ENCODE results near the gene SPPL2C.

Gene SPPL2C

DNA sequence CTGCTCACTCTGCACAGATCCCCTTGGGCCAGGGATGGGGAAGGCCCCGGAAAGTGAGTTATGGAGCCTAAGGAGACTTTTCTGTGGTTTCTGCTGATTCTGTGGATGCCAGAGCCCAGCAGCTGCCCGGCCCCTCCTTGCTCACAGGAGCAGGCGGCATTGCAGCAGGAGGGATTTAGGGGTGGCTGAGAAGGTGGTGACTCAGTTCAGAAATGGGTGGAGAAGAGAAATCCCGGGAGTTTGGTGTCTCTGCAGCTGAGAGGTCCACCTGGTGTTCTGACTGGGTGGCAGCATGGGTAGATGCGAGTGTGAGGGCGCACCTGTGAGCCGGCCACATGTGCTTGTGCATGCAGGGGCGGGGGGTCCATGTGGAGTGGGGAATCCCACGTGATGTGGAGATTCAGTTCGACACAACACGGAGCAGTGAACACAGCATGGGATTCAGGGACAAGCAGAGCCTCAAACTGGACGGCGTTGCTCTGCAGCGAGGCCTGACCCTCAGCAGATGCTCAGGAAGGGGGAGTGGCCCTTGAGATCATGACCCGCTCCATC lies 16.0 kb upstream of the SPPL2C start:
- DNase-seq (ENCODE audit: extremely low read depth in 1 of 2, low read depth in 1 of 2), result no peak

DNA sequence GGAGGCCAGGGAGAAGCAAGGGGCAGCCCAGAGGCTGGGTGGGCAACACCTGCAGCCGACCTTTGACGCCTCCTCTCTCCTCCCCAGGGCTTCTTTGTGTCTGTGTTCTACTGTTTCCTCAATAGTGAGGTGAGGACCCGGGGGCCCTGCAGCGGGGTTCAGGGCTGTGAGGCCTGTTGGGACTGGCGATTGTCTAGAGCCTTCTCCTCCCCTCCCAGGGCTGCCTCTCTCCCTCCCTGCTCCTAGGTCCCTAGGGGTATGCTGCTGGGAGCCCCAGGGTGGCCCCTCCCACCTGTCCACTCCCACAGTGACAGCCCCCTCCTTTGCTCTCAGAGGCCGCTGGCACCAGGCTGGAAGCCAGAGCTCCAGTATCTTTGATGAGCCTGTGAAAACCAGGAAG lies 10.8 kb upstream of the SPPL2C start:
- DNase-seq (ENCODE audit: extremely low read depth in 1 of 2, low read depth in 1 of 2), result no peak

DNA sequence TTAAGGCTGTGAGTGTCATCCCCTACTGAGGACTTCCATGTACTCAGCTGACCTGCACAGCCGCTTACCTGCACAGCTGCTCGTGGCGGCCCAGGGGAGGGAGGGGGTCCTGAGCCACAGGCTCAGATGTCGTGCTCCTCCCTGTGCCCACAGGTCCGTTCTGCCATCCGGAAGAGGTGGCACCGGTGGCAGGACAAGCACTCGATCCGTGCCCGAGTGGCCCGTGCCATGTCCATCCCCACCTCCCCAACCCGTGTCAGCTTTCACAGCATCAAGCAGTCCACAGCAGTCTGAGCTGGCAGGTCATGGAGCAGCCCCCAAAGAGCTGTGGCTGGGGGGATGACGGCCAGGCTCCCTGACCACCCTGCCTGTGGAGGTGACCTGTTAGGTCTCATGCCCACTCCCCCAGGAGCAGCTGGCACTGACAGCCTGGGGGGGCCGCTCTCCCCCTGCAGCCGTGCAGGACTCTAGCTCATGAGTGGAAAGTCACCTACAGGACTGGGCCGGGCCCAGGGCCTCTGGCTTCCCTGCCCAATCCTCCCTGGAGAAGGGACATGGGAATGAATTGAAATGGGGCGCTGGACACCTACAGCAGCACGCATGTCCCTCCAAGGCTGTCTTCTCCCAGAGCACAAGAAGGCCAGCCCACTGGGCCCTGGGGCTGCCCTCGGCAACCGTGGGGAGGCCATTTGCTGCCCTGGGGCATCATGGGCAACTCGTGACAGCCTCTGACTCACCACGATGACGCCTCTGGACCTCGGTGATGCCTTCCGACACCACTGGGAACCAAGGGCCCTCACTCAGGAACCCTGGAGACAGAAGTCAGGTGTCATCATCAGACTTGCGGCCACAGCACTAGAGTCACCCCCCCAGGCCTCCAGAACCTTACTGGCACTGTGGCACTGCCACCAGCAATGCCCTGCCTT lies 9.9 kb upstream of the SPPL2C start:
- DNase-seq (ENCODE audit: extremely low read depth in 1 of 2, low read depth in 1 of 2), result no peak

DNA sequence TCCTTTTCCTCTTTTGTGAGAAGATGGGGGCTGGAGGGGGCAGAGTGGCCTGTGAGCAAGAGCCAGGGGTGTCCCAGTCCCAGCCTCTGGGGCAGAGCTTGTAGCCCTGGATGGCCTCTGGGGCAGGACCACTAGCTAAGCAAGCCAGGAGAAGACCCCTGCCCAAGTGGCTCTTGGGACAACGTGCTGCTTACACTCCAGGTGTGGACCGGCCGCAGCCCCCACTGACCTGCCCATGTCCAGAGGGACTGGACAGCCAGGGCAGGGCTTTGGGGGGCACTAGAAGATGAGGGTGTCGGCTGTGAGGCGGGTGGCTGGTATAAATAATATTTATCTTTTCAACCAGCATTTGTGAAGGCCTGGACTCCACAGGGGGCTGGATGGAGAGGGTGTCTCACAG lies 9.2 kb upstream of the SPPL2C start:
- DNase-seq (ENCODE audit: extremely low read depth in 1 of 2, low read depth in 1 of 2), result no peak

DNA sequence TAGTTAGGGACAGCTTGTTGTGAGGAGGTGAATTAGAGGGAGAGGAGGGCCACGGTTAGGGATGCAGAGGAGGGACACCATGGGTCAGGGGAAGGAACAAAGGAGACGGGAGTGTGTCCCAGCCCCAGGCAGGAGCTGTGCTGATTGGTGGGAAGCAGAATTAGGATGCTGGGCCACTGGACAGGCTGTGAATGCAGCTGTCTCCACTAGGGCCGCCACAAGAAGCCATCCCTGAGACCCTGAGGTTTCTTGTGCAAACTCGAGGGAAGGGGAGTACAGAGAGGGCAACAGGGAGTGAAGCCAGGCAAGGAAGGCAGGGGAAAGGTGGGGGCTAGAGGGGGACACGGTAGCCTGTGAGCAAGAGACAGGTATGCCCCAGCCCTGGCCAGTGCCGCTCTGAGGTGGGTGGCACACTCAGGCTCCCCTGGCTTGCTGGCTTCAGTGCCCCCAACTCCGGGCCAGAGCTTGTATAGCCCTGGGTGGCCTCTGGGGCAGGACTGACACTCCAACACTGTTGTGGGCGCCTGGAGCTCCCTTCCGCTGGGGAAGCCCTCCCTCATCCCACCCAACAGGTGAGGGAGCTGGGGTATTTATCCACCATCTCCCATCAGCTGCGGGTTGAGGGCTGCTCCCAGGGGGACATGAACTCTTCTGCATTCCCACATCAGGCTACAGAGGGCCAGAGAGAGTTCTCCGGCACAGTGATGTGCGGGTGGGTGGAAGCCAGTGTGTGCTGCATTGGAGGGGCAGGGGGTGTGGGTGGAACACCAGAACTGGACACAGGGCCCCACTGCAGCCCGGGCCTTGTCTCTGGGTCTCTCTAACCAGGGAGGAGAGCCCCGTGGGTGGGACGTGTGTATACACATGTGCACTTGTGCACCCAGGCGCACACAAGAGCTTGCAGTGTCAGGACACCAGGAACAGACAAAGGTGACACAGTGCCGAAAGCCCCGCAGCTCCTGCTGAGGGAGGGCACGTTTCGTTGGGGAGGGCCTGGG lies 8.3 kb upstream of the SPPL2C start:
- DNase-seq (ENCODE audit: extremely low read depth in 1 of 2, low read depth in 1 of 2), result no peak

DNA sequence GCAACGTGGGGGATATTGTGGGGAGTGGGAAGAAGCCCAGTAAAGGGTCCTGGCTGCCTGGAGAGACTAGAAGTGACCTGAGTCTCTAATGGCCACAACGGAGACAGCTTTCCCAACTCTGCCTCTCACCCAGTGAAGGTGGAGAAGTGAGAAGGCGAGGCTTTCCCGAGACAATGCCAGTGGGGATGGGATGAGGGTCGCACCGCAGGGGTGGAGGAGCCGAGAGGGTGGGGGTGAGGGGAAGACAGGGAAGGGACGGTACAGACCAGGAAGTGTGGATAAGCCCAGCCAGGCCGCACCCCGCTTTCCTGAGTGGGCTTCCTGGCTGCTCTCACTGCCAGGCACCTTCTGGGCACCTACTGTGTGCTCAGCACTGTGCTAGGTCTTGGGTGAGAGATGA lies 7.5 kb upstream of the SPPL2C start:
- DNase-seq (ENCODE audit: extremely low read depth in 1 of 2, low read depth in 1 of 2), result no peak

DNA sequence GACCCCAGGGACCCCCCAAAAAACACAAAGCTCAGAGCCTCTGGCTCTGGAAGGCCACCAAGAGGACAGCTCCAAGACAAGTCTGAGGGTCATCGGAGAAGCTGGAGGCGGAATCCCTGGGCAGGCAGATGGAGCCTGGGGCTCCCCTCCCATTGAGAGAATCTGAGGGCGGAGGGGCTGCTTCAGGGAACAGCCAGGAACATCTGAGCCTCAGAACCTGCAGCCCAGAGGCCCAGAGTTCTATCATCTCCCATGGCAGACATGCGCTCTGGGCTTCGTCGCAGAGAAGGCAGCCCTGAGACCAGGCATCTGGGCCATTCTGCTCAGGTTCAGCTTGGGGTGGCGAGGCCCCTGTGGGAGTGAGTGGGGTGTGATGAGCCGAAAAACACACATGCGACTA lies 7.1 kb upstream of the SPPL2C start:
- DNase-seq (ENCODE audit: extremely low read depth in 1 of 2, low read depth in 1 of 2), result no peak

DNA sequence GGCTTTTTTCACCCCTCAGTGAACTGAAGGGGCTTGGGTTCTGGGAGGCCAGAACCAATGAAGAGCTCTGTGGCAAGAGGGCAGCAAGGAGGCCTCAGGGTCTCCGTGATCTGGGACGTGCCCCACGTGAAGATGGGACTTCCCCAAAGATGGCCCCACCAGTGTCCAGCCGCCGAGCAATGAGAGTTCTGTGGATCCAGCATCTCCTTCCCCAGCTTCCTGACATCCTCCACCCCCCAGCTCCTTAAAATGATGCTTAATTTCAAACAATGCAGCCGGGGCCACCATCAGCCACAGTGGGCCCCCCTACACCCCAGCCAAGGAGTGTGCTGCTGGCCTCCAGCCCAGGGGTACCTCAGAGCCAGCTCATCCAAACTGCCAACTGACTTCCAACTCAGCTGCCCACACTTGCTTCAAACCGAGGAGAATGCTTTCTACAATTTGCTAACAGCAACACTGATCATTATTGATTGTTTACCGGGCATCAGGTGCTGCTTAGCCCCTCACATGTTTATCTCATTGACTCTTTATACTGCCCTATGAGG lies 5.9 kb upstream of the SPPL2C start:
- no peak for DNase-seq (ENCODE audit: extremely low read depth in 1 of 2, low read depth in 1 of 2)

DNA sequence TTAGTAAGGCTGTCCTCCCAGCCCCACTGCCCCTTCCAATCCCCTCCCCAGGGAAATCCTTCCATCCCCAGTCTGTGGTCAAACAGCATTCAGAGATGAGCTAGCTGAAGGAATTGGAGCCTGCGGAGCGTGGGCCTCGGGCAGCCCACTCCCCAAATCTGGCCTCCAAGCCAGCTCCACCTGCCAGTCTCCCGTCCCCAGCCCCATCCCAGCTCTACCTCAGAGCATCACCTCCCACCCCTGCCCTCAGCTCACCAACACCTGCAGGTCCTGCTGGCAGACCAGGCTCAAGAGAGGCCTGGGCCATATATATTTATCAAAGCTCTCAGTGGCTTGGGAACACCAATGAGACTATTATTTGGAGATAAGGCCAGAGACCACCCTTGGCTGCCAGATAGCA lies 5.2 kb upstream of the SPPL2C start:
- no peak for DNase-seq (ENCODE audit: extremely low read depth in 1 of 2, low read depth in 1 of 2)

DNA sequence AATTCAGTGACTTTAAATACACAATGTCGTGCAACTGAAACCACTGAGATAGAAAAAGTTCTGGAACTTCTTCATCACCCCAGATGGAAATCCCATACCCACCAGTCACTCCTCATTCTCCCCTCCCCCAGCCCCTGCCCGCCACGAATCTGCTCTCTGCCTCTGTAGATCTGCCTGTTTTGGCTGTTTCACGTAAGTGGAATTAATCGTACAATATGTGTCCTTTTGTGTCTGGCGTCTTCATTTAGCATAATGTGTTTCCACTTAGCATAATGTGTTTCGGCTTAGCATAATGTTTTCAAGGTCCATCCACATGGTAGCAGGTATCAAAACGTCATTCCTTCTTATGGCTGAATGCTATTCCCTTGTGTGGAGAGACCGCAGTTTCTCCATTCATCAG lies 3.5 kb upstream of the SPPL2C start:
- no peak for DNase-seq (ENCODE audit: extremely low read depth in 1 of 2, low read depth in 1 of 2)

DNA sequence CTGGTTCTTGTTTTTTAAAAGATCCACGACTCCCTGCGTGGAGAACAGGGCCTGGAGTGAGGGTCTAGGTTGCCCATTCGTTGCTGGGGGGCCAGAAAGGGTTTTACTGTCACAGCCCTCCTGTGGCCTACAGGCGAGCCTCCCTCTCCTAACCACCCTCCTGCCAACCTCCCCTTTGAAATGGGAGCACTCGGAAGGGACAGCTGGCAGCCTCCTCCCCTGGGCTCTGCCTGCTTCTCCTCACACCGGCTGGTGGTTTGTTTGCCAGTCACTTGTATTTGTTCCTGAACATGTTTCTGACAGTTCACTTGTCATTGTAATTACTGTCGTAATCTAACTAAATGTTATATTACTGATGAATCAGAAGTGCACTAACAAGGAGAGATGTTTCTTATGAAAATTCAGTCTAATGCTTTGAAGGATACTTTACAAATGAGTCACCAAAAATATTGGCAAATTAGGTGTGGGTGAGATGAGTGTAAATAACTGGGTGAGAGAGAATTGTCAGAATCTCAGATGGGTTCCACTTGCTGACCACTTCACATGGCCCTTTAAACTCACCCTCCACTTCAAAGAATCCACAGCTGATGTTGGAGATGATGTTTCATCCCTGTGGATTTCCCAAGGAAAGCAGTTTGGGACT lies 2.7 kb upstream of the SPPL2C start:
- no peak for DNase-seq (ENCODE audit: extremely low read depth in 1 of 2, low read depth in 1 of 2)

DNA sequence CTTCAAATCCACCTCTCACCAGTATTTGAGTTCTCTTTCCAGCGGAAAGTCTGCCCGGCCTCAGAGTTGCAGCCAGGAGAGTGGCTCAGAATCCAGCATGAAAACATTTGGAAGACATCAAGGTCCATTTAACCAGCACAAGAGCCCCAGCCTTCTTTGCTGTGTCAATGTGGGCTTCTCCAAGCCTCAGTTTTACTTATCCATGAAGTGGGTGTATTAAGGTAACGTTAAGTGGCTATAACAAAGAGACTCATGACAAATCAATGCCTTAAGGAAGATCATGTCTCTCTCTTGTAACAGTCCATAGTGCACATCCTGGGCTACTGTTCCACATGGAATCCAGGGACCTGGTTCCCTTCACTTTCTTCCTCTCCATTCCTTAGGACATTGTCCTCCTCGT lies 959 bp upstream of the SPPL2C start:
- no peak for DNase-seq (ENCODE audit: extremely low read depth in 1 of 2, low read depth in 1 of 2)

DNA sequence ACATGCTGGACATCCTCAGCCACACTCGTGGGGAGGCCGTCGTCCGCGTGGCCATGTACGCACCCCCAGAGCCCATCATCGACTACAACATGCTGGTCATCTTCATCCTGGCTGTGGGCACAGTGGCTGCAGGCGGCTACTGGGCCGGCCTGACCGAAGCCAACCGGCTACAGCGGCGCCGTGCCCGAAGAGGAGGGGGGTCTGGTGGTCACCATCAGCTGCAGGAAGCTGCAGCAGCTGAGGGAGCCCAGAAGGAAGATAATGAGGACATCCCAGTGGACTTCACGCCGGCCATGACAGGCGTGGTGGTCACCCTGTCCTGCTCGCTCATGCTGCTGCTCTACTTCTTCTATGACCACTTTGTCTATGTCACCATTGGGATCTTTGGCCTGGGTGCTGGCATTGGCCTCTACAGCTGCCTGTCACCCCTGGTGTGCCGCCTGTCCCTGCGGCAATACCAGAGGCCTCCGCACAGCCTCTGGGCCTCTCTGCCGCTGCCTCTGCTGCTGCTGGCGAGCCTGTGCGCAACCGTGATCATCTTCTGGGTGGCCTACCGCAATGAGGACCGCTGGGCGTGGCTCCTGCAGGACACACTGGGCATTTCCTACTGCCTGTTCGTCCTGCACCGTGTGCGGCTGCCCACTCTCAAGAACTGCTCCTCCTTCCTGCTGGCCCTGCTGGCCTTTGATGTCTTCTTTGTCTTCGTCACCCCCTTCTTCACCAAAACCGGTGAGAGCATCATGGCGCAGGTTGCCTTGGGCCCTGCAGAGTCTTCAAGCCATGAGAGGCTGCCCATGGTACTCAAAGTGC lies 900 bp downstream of the SPPL2C start:
- DNase-seq (ENCODE audit: extremely low read depth in 1 of 2, low read depth in 1 of 2), result no peak

DNA sequence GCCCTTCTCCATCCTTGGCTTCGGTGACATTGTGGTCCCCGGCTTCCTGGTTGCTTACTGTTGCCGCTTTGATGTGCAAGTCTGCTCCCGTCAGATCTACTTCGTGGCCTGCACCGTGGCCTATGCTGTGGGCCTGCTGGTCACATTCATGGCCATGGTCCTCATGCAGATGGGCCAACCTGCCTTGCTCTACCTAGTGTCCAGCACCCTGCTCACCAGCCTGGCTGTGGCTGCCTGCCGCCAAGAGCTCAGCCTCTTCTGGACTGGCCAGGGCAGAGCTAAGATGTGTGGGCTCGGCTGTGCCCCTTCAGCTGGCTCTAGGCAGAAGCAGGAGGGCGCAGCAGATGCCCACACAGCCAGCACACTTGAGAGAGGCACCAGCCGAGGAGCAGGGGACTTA lies 1.5 kb downstream of the SPPL2C start:
- DNase-seq (ENCODE audit: extremely low read depth in 1 of 2, low read depth in 1 of 2), result no peak

DNA sequence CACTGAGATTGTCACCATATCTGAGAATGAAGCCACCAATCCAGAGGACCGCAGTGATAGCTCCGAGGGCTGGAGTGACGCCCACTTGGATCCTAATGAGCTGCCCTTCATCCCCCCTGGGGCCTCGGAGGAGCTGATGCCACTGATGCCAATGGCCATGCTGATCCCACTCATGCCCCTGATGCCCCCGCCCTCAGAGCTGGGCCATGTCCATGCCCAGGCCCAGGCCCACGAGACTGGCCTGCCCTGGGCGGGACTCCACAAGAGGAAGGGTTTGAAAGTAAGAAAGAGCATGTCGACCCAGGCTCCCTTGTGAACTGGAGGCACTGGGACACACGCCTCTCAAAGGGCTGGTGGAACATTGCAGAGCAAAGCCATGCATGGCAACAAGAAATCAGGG lies 2.0 kb downstream of the SPPL2C start:
- no peak for DNase-seq (ENCODE audit: extremely low read depth in 1 of 2, low read depth in 1 of 2)

DNA sequence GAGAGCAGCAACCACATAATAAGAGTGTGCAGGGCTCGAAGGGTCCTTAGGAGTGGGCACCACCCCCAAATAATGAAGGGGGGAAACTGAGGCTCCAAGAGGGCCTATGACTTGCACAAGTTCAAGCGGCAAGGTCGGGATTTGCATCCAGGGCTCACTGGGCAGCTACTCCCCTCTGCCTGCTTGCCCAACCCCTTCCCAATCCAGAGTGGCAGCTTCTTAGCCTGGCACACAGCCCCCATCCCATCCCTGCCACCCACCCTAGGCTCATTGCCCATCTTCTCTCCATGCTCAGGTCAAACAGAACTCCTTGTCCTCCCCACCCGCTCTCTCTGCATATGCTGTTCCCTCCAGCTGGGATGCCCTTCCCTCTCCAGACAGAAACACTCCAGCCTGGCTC lies 2.4 kb downstream of the SPPL2C start:
- DNase-seq (ENCODE audit: extremely low read depth in 1 of 2, low read depth in 1 of 2), result no peak

DNA sequence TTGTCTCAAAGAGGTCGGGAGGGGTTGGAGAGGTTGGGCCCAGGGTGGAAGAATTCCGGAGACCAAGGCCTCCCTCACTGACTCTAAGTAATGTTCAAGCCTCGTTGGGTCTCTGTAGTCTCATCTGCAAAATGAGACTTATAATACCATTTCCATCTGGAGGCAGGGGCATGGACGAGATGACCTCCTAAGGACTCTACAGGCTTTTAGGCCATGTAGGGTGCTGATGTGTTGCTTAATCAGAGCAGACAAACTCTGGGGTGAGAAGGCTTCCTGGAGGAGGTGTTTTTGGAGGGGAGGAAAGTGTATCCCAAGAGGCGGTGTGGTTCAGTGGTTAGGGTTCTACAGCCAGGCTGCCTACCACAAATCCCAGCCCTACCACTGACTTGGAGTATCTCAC lies 3.1 kb downstream of the SPPL2C start:
- DNase-seq (ENCODE audit: extremely low read depth in 1 of 2, low read depth in 1 of 2), result no peak

DNA sequence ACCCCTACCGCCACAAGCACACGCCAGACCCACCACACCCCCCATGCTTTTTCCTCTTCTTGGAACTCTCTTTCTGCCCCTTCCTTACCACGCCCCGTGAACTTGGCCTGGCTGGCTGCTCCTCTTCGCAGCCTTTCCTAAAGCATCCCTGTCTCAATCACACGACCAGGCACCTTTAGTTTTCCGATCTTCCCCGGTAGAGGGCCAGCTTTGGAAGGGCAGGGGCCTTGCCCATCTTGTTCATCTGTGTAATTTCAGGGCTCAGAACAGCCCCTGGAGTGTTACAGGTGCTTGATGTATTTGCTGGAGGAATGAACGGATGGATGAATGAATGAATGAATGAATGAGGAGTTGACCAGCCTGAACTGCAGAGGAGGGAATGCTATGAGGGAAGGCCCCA lies 3.7 kb downstream of the SPPL2C start:
- no peak for DNase-seq (ENCODE audit: extremely low read depth in 1 of 2, low read depth in 1 of 2)

DNA sequence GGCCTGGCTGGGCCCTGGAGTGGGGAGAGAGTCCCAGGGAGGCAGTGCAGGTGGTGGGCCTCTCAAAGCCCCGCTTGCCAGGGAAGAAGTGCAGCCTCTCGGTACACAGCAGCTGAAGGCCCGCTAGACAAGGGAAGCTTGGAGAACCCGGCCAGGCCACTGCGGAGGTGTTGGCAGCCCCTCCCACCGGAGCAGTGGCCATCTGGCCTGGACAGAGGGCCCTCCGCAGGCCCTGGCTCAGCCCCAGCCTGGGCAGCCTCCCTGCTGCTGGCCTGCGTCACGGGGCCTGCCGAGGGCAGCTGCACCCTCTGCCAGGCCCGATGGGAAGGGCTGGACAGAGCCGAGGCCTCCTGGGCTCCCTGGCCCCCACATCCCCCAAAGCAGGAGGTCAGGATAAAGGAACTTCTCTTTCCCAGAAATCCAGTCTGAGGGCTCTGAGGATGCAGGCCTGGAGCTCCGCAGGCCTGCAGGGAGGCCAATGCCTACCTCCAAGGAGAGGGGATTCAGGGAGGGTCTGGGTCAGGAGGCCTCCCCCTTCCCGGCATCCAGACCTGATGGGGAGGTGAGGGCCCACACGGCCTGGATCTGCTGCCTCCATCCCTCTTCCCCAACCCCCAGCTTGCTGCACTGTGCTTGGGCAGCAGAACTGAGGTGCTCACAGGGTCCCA lies 4.3 kb downstream of the SPPL2C start:
- DNase-seq (ENCODE audit: extremely low read depth in 1 of 2, low read depth in 1 of 2), result no peak
